NCI-H1930 (cell line): Measurements from ENCODE around the gene TSC22D1.
"Not testable (repeated sequence)": the region's sequence is repeated elsewhere in the genome, so short reads cannot be mapped to it uniquely, and the experiment has no call there.

Experiments used
- DNase-seq, 2 experiments: peaks; one replicate each; lab custom pipeline; 2025; lab: John Stamatoyannopoulos, UW

Gene TSC22D1

GRCh38 chr13:44506251-44506650 lies 69.9 kb downstream of the TSC22D1 start:
- no peak for DNase-seq

GRCh38 chr13:44504116-44504515 lies 72.0 kb downstream of the TSC22D1 start:
- DNase-seq = no peak

GRCh38 chr13:44498969-44499368 lies 77.2 kb downstream of the TSC22D1 start:
- DNase-seq = no peak

- DNase-seq = no peak
Measured at GRCh38 chr13:44498502-44498901, 77.6 kb downstream of the TSC22D1 start.

GRCh38 chr13:44497801-44498200 lies 78.3 kb downstream of the TSC22D1 start:
- no peak for DNase-seq

GRCh38 chr13:44493213-44493812 lies 82.8 kb downstream of the TSC22D1 start:
- DNase-seq = no peak

- DNase-seq = no peak
Measured at GRCh38 chr13:44489751-44490150, 86.4 kb downstream of the TSC22D1 start.

GRCh38 chr13:44487989-44488388 lies 88.1 kb downstream of the TSC22D1 start:
- DNase-seq = no peak

- DNase-seq = no peak
Measured at GRCh38 chr13:44484562-44485138, 91.5 kb downstream of the TSC22D1 start.

GRCh38 chr13:44474122-44474910 lies 101.8 kb downstream of the TSC22D1 start:
- DNase-seq = no peak

- DNase-seq = no peak
Measured at GRCh38 chr13:44471686-44472085, 104.4 kb downstream of the TSC22D1 start.

GRCh38 chr13:44470638-44471562 lies 105.2 kb downstream of the TSC22D1 start:
- peak; percentile 14 to 35 for DNase-seq

GRCh38 chr13:44468874-44469273 lies 107.3 kb downstream of the TSC22D1 start:
- DNase-seq = no peak

- DNase-seq = no peak
Measured at GRCh38 chr13:44465318-44465717, 110.8 kb downstream of the TSC22D1 start.

- DNase-seq = no peak
Measured at GRCh38 chr13:44464471-44464870, 111.7 kb downstream of the TSC22D1 start.

GRCh38 chr13:44463759-44464158 lies 112.4 kb downstream of the TSC22D1 start:
- no peak for DNase-seq

- no peak for DNase-seq
Measured at GRCh38 chr13:44459674-44460073, 116.5 kb downstream of the TSC22D1 start.

GRCh38 chr13:44458313-44458975 lies 117.7 kb downstream of the TSC22D1 start:
- no peak for DNase-seq

GRCh38 chr13:44456212-44456611 lies 119.9 kb downstream of the TSC22D1 start:
- DNase-seq = not testable (repeated sequence)

- no peak for DNase-seq
Measured at GRCh38 chr13:44455769-44456168, 120.4 kb downstream of the TSC22D1 start.

GRCh38 chr13:44453881-44454280 lies 122.2 kb downstream of the TSC22D1 start:
- DNase-seq = no peak

- no peak for DNase-seq
Measured at GRCh38 chr13:44453069-44453468, 123.1 kb downstream of the TSC22D1 start.
